KG1 (cell line): ENCODE results near the gene SYT7.
A peak's percentile ranks its signal among the peaks of the same experiment; 100 is the strongest.

Source experiments
- DNase-seq: peaks from one replicate; lab custom pipeline; 2025; lab: John Stamatoyannopoulos, UW

The SYT7 gene

GRCh38 chr11:61535998-61536675 is 44.7 kb downstream of the SYT7 start:
- no peak for DNase-seq

GRCh38 chr11:61534933-61535839 is 45.7 kb downstream of the SYT7 start:
- DNase-seq = no peak

DNA sequence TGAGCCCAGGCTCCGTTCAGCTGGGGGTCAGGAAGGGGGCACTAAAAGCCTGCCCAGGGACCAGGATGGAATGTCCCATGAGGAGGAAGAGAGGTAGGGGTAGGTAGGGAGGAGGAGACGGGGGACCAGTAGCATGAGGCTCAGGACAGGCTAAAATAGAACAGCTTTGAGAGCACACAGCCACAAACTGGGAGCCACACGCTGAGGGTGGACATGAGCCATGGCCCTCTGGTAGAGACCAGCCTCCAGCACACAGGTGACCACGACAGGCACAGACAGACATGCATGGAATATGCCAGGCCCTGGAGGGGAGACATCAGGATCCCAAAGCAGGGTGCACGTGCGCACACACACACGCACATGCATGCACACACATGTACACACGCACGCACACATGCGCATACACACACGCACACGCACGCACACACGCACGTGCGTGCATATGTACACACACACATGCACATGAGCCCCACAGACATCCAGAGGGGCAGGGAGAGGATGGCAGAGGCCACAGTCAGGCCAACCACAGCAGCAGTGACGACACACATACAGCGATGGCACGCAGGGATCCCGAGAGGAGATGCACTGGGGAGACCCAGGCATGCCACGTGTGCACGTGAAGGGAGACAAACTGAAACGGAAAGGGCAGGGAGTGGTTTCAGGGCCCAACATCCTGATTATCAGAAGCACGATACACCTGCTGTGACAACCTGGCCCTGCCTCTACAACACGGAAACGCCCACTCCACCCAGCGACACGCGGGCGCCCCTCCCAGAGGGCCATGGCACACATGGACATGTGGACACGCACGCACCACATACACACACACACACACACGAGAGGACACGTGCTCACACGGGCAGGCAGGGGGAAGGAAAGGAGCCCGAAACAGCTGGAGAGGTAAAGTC is 46.6 kb downstream of the SYT7 start:
- DNase-seq = no peak

- no peak for DNase-seq
Measured at GRCh38 chr11:61533401-61533800, 47.5 kb downstream of the SYT7 start.

GRCh38 chr11:61533039-61533375 is 47.9 kb downstream of the SYT7 start:
- no peak for DNase-seq

DNA sequence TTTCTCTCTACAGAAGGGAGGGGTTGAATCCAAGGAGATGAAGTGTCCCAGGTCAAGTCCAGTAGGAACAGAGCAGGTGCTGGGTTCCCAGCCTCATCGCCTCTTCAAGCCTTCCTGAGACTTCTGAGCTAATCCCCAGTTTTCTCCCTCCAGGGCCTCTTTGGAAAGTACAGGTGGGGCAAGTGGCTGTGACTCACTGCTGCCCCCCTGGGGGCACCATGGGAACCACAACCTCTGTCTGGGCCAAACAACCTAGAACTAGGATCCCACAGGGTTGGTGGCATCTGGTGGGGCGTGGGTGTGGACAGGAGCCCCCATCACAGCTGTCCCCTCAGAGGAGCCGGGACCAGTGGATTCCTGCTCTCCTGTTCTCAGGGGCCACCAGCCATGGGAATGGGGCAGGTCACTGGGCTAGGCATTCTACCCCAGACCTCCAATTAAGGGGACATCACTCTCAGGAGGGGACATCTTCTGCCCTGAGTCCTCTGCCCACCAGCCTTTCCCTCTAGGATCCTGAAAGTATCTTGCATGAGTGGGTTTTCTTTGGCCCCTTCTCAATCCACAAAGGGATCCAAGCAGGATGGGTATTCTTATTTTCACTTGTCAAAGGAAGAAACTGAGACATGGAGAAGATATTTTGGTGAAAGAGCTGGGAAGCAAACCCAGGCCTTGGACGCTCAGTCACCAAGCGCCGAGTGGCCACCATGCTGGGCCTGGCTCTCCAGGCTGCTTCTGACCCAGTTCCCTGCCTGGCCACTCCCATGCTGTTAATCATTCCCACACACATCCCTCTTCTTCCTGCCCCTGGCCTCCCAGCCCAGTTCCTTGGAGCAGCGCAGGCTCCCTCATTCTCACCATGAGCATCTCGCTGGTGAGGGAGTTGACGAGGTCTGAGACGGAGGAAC is 48.5 kb downstream of the SYT7 start:
- peak; percentile 15 for DNase-seq

DNA sequence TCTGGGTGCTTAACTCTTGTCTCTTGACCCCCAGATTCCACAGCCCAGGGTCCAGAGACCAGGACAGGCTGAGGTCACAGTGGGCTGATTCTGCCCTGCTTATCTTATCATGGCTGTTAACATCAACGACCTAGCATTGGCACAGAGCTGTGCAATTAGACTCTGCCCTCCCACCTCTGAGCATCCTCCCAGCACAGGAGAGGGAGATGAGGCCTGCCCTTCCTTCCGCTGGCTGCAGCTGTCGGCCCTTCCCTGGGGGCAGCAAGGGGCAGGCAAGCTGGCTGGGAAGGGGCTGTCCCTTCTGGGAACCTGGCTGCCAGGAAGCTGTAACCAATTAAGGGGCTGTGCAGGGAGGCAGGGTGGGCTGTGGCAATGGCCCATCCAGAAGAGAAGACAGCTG is 49.8 kb downstream of the SYT7 start:
- DNase-seq = no peak

- no peak for DNase-seq
Measured at GRCh38 chr11:61529537-61530225, 51.2 kb downstream of the SYT7 start.

DNA sequence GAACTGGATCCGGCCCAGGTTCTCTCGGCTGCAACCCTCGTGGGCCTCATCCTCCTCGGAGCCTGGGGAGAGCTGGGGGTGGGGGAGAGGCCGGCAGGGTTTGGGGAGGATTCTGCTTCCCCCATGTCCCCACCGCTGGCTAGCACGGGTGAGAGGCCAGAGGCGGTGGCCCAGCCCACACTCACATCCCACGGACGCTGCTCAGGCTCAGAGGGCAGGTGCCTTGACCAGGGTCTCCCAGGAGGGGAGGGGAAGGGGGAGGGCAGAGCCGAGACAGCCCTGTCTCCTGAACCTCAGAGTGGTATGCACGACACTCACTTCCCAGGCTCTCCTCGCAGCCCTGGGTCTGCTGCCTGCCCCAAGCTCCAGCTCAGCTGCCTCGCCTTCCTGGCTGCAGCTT is 52.8 kb downstream of the SYT7 start:
- DNase-seq = no peak

DNA sequence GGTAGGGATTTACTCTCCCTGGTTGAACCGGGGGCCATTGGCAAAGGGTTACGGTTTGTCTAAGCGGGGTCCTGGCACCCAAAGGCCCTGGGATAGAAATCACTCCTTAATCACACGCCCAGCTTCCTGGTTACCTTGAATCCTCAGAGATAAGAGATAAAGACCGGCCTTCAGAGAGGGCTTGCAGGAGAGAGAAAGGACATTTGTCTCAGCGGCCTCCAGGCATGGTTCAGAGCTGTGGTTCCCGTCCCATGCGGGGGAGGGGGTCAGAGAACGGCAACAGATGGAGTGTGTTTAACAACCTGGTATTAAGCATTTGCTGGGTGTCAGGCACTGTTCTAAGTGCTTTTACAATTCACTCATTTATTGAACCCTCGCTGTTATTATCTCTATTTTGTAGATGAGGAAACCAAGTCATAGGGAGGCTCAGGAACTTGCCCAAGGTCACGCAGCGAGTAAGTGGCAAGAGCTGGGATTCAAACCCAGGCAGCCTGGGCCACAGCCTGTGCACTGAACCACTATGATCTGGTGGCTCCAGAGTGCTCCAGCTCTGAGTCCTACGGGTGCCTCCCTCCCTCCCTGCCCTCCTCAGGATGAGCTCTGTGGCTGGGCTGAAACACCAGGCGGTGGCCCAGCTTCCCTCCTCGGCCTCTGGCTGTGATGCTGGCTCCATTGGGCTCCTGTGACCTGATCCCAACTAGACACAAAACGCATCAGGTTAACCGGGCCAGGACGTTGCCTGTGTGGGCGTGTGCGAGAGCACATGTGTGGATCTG is 53.7 kb downstream of the SYT7 start:
- DNase-seq = no peak

DNA sequence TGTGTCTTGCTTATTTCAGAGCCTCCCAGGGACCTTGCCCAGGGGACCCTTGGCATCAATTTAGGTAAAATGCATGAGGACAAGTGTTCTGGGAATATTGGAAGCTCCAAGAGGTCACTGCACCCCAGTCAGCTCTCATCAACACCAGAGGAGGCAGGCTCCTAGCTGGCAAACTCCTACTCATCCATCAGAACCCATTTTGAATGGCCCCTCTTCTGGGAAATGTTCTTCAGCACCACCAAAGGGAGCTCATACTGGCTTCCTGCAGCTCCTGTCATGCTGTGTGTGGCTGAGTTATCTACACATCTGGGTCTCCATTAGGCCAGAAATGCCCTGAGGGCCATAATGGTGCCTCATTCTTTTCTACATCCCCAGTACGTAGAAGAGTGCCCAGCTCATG is 54.6 kb downstream of the SYT7 start:
- no peak for DNase-seq

DNA sequence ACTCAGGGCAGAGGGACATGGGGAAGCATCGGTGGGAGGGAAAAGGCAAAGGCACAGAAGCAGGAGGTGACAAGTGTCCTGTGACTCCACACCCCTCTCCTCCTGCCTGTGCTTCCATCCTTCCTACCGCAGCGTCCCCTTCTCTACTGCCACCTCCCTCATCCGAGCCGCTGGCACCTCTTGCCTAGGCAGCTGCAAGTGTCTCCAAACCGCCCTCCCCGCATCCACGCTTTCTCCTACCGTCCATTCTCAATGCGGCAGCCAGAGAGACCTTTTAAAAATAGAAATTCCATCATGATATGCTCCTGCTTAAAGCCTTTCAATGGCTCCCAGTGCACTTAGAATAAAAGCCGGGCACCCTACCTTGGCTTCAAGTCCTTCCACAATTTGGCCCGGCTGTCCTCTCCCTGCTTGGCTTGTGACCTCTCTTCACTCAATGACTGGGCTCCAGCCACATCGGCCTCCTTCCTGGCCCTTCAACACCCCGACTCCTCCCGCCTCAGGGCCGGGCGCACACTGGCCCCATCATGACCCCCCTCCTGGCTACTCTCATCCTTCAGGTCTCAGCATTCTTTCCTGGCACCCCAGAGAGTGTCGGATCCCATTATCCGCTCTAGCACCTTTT is 55.8 kb downstream of the SYT7 start:
- no peak for DNase-seq

GRCh38 chr11:61524446-61524845 is 56.4 kb downstream of the SYT7 start:
- no peak for DNase-seq

GRCh38 chr11:61522881-61523280 is 58.0 kb downstream of the SYT7 start:
- DNase-seq = no peak

DNA sequence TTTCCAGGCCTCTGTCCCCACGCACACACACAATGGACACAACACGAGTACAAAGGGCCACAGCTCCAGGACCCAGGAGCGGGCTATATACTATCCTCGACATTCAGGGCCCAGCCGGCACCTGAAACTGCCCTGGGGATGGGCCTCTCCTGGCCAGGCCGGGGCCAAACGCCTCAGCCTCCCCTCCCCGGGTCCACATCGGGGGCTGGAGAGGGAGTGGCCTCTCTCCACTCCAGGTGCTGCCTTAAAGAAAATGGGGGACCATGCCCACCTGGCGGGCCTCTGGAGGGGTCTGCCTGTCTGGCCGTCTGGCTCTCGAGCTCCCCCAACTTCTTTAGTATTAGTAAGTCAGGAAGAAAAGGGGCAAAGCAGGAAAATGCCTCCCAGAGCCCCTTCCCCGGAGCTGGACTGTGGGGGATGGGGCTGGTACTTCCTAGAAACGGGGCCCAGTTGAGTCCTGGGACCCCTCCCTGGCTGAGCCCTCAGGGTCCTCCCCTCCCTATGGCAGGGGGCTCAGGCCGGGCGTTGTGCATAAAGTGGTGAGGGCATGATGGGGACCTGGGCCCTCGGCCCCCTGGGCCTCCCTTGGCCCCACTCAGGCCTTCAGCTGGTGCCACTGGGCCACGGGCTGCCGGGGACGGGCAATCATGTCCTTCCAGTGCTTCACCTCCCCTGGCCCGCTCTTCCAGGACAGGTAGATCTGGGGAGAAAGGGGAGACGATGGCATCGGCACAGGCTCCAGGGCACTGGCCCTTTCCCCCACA is 62.7 kb downstream of the SYT7 start:
- DNase-seq = no peak

- peak; percentile 61 for DNase-seq
Measured at GRCh38 chr11:61516675-61517572, 64.0 kb downstream of the SYT7 start.

DNA sequence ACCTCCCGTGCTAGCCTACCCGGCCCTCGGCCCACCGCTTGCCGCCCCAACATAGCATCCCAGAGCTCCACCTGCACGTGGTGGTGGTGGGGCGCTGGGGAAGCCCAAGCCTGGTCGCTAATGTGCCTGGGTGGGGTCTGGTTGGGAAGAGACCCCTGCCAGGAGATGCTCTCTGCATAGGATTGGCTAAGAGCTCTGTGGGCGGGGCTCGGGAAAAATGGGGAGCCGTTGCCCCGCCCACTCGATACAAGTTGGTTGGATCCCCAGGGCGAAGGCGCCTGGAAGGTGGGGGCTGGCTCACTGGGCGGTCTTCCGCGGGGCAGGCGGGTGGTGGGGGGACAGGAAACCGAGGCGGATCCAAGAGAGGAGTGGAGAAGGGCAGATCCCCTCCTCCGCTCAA is 64.7 kb downstream of the SYT7 start:
- no peak for DNase-seq

- DNase-seq = no peak
Measured at GRCh38 chr11:61515686-61516085, 65.2 kb downstream of the SYT7 start.
